ENCODE results near the gene MAPK8IP1. TPM values are rescaled to one million over a fixed set of nuclear protein-coding genes. Genes with fewer than 3 reads are reported as not detected.

Gene MAPK8IP1
- total RNA-seq, 1 experiment from 2014 or later, result 12.7 TPM

DNA sequence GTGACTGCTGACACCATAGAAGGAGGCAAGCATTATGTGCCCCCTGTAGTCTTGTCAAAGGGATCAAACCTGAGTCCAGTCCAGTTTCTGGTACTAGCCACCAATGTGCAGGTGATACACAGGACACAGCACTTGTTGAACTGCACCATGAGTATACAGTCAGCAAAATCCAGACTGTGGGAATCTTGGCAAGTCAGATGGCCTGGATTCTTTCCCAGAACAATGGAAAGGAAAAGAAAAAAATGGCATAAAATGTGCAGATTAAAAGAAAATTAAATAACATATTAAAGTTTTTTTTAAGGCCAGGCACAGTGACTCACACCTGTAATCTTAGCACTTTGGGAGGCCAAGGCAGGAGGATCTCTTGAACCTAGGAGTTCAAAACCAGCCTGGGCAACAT lies 21.4 kb upstream of the MAPK8IP1 start:
- no peak overlapping the region for H3K4me3 ChIP-seq (ENCODE audit: low read depth in 2 of 2, low read length in 2 of 2)
- no peaks in the 10 kb centered on the region for H3K4me1 ChIP-seq (ENCODE audit: control insufficient read depth, insufficient read depth, low read length)
- TF ChIP-seq TCF7L2 (IDR thresholded peaks at IDR 0.05; ENCODE audit: low read depth, low read length), result no peak
- TF ChIP-seq POLR2AphosphoS5 (IDR thresholded peaks at IDR 0.05; ENCODE audit: low read depth, low read length), result no peak
- TF ChIP-seq SIN3A (IDR thresholded peaks at IDR 0.05; ENCODE audit: borderline replicate concordance, insufficient read depth, low read depth, low read length), result no peak
- TF ChIP-seq, protein P1, sequence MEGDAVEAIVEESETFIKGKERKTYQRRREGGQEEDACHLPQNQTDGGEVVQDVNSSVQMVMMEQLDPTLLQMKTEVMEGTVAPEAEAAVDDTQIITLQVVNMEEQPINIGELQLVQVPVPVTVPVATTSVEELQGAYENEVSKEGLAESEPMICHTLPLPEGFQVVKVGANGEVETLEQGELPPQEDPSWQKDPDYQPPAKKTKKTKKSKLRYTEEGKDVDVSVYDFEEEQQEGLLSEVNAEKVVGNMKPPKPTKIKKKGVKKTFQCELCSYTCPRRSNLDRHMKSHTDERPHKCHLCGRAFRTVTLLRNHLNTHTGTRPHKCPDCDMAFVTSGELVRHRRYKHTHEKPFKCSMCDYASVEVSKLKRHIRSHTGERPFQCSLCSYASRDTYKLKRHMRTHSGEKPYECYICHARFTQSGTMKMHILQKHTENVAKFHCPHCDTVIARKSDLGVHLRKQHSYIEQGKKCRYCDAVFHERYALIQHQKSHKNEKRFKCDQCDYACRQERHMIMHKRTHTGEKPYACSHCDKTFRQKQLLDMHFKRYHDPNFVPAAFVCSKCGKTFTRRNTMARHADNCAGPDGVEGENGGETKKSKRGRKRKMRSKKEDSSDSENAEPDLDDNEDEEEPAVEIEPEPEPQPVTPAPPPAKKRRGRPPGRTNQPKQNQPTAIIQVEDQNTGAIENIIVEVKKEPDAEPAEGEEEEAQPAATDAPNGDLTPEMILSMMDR (IDR thresholded peaks at IDR 0.05), result no peak
- TF ChIP-seq, protein P2, sequence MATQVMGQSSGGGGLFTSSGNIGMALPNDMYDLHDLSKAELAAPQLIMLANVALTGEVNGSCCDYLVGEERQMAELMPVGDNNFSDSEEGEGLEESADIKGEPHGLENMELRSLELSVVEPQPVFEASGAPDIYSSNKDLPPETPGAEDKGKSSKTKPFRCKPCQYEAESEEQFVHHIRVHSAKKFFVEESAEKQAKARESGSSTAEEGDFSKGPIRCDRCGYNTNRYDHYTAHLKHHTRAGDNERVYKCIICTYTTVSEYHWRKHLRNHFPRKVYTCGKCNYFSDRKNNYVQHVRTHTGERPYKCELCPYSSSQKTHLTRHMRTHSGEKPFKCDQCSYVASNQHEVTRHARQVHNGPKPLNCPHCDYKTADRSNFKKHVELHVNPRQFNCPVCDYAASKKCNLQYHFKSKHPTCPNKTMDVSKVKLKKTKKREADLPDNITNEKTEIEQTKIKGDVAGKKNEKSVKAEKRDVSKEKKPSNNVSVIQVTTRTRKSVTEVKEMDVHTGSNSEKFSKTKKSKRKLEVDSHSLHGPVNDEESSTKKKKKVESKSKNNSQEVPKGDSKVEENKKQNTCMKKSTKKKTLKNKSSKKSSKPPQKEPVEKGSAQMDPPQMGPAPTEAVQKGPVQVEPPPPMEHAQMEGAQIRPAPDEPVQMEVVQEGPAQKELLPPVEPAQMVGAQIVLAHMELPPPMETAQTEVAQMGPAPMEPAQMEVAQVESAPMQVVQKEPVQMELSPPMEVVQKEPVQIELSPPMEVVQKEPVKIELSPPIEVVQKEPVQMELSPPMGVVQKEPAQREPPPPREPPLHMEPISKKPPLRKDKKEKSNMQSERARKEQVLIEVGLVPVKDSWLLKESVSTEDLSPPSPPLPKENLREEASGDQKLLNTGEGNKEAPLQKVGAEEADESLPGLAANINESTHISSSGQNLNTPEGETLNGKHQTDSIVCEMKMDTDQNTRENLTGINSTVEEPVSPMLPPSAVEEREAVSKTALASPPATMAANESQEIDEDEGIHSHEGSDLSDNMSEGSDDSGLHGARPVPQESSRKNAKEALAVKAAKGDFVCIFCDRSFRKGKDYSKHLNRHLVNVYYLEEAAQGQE (IDR thresholded peaks at IDR 0.05; ENCODE audit: insufficient read depth in 1 of 2, low read depth in 2 of 2, low read length in 1 of 2), result no peak
- H3K9me3 ChIP-seq (ENCODE audit: control insufficient read depth, insufficient read depth, low read depth, low read length), result no peaks in the 10 kb centered on the region
- intact Hi-C loops (cut with micrococcal nuclease; ENCODE audit: unreplicated experiment), result no loop called here
- H3K27ac ChIP-seq (ENCODE audit: low read length), result no peak overlapping the region
- in situ Hi-C loops (cut with HindIII; ENCODE audit: low pct_unique_long_range_greater_than_20kb, low sequenced_read_pairs), result no loop called here
- CTCF ChIA-PET, result no interaction called here
- H3K36me3 ChIP-seq (ENCODE audit: control insufficient read depth, insufficient read depth, low read length), result peaks cover 3% of the 10 kb centered on the region; the same call in 1 of the 2 replicates
- POLR2A ChIA-PET, result no interaction called here
- BruUV-seq (replicated peaks), result no TSS peak
- ATAC-seq (no peak), DNase-seq (ENCODE audit: low read depth, low spot score) (no peak)
- no peaks in the 10 kb centered on the region for H3K27me3 ChIP-seq (ENCODE audit: control insufficient read depth, insufficient read depth, low read length)

DNA sequence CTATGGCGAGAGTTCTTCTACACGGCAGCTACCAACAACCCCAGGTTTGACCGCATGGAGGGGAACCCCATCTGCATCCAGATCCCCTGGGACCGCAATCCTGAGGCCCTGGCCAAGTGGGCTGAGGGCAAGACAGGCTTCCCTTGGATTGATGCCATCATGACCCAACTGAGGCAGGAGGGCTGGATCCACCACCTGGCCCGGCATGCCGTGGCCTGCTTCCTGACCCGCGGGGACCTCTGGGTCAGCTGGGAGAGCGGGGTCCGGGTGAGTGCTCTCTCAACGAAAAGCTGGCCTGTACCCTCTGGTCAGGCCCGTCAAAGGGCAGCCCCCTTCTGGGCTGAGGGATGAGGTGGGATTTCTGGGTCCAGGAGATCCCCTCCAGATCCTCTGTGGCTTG lies 15.9 kb upstream of the MAPK8IP1 start:
- H3K9me3 ChIP-seq (ENCODE audit: control insufficient read depth, insufficient read depth, low read depth, low read length), result no peaks in the 10 kb centered on the region
- no peak for DNase-seq (ENCODE audit: low read depth, low spot score)
- ChIA-PET CTCF (no interaction called here), POLR2A (no interaction called here)
- no peaks in the 10 kb centered on the region for H3K27me3 ChIP-seq (ENCODE audit: control insufficient read depth, insufficient read depth, low read length)
- intact Hi-C loops (cut with micrococcal nuclease; ENCODE audit: unreplicated experiment), result no loop called here
- no peak overlapping the region for H3K4me3 ChIP-seq (ENCODE audit: low read depth in 2 of 2, low read length in 2 of 2)
- no peak for ATAC-seq
- peaks cover 2% of the 10 kb centered on the region; the same call in 1 of the 2 replicates for H3K36me3 ChIP-seq (ENCODE audit: control insufficient read depth, insufficient read depth, low read length)
- BruUV-seq (replicated peaks), result no TSS peak
- TF ChIP-seq SIN3A (IDR thresholded peaks at IDR 0.05; ENCODE audit: borderline replicate concordance, insufficient read depth, low read depth, low read length), result no peak
- TF ChIP-seq, protein P2 (IDR thresholded peaks at IDR 0.05; ENCODE audit: insufficient read depth in 1 of 2, low read depth in 2 of 2, low read length in 1 of 2), result no peak
- no peak for TF ChIP-seq TCF7L2 (IDR thresholded peaks at IDR 0.05; ENCODE audit: low read depth, low read length)
- TF ChIP-seq, protein P1 (IDR thresholded peaks at IDR 0.05), result no peak
- TF ChIP-seq POLR2AphosphoS5 (IDR thresholded peaks at IDR 0.05; ENCODE audit: low read depth, low read length), result no peak
- in situ Hi-C loops (cut with HindIII; ENCODE audit: low pct_unique_long_range_greater_than_20kb, low sequenced_read_pairs), result no loop called here
- H3K27ac ChIP-seq (ENCODE audit: low read length), result no peak overlapping the region
- H3K4me1 ChIP-seq (ENCODE audit: control insufficient read depth, insufficient read depth, low read length), result no peaks in the 10 kb centered on the region
